NCI-H2081 (cell line): ENCODE results near the gene HES1.
A peak's percentile ranks its signal among the peaks of the same experiment; 100 is the strongest.
"Not testable (repeated sequence)": the region's sequence is repeated elsewhere in the genome, so short reads cannot be mapped to it uniquely, and the experiment has no call there.

Experiments used
- DNase-seq, 2 experiments: peaks; one replicate each; lab custom pipeline; 2025; lab: John Stamatoyannopoulos, UW

The HES1 gene

GRCh38 chr3:194141415-194142155 is 5.6 kb downstream of the HES1 start:
- peak; percentile 98 to 99 for DNase-seq

- peak in 1 of 2 experiments; percentile 49 for DNase-seq
Measured at GRCh38 chr3:194142156-194142910, 6.4 kb downstream of the HES1 start.

GRCh38 chr3:194145702-194146101 is 9.8 kb downstream of the HES1 start:
- no peak for DNase-seq

GRCh38 chr3:194147679-194148078 is 11.7 kb downstream of the HES1 start:
- no peak for DNase-seq

- DNase-seq: no peak
Measured at GRCh38 chr3:194148383-194148782, 12.4 kb downstream of the HES1 start.

GRCh38 chr3:194150252-194150934 is 14.4 kb downstream of the HES1 start:
- no peak for DNase-seq

- DNase-seq: not testable (repeated sequence)
Measured at GRCh38 chr3:194150935-194151302, 15.0 kb downstream of the HES1 start.

- DNase-seq: no peak
Measured at GRCh38 chr3:194154346-194154745, 18.4 kb downstream of the HES1 start.

GRCh38 chr3:194156095-194156494 is 20.1 kb downstream of the HES1 start:
- DNase-seq: no peak

- DNase-seq: no peak
Measured at GRCh38 chr3:194158942-194159439, 23.0 kb downstream of the HES1 start.

- no peak for DNase-seq
Measured at GRCh38 chr3:194160158-194160557, 24.2 kb downstream of the HES1 start.

- DNase-seq: peak in 1 of 2 experiments; percentile 37
Measured at GRCh38 chr3:194161131-194162045, 25.4 kb downstream of the HES1 start.

- DNase-seq: no peak
Measured at GRCh38 chr3:194162070-194162678, 26.2 kb downstream of the HES1 start.

- peak; percentile 39 to 80 for DNase-seq
Measured at GRCh38 chr3:194162817-194163584, 27.1 kb downstream of the HES1 start.

GRCh38 chr3:194163697-194164096 is 27.7 kb downstream of the HES1 start:
- no peak for DNase-seq

- DNase-seq: no peak
Measured at GRCh38 chr3:194164861-194165260, 28.9 kb downstream of the HES1 start.

- no peak for DNase-seq
Measured at GRCh38 chr3:194165271-194166018, 29.5 kb downstream of the HES1 start.

- peak in 1 of 2 experiments; percentile 58 for DNase-seq
Measured at GRCh38 chr3:194166682-194167479, 30.9 kb downstream of the HES1 start.
